Endodermal cell (in vitro differentiated cells): ENCODE data around the gene LMX1A. TPM values are rescaled to one million over a fixed set of nuclear protein-coding genes. Genes with fewer than 3 reads are reported as not detected.

ENCODE experiments used
- DNase-seq: peaks from one replicate; pipeline ENCODE4 v3.0.0-alpha.2; 2017
- H3K27ac ChIP-seq: 2 replicates; pipeline ENCODE4 v1.5.1; 2013; ENCODE audit warnings: mild to moderate bottlenecking, low read depth, low read length, moderate library complexity
- H3K27me3 ChIP-seq: 2 replicates; pipeline ENCODE4 v1.6.1; 2013; ENCODE audit warnings: mild to moderate bottlenecking, low read length, moderate library complexity; ENCODE audit not compliant: insufficient read depth, control insufficient read depth, poor library complexity, severe bottlenecking
- H3K36me3 ChIP-seq: 2 replicates; pipeline ENCODE4 v1.7.0; 2013; ENCODE audit warnings: mild to moderate bottlenecking, low read length, moderate library complexity; ENCODE audit not compliant: control insufficient read depth, insufficient read depth
- H3K4me1 ChIP-seq: one replicate; pipeline ENCODE4 v1.7.0; 2013; ENCODE audit warnings: low read length; ENCODE audit not compliant: control insufficient read depth, insufficient read depth
- H3K4me3 ChIP-seq: 2 replicates; pipeline ENCODE4 v1.5.1; 2013; ENCODE audit warnings: mild to moderate bottlenecking, low read length, moderate library complexity
- H3K9ac ChIP-seq: 2 replicates; pipeline ENCODE4 v1.6.1; 2013; ENCODE audit warnings: mild to moderate bottlenecking, low read length, moderate library complexity; ENCODE audit not compliant: poor library complexity, severe bottlenecking; ENCODE audit errors: extremely low read depth
- H3K9me3 ChIP-seq: 2 replicates; pipeline ENCODE4 v1.6.1; 2013; ENCODE audit warnings: mild to moderate bottlenecking, low read length, moderate library complexity; ENCODE audit not compliant: control insufficient read depth
- H3K27ac Mint-ChIP-seq: 2 replicates; pipeline ENCODE4 v1.8.0; 2020; ENCODE audit warnings: mixed read lengths
- H3K27me3 Mint-ChIP-seq: 2 replicates; pipeline ENCODE4 v1.8.0; 2021; ENCODE audit warnings: mild to moderate bottlenecking, mixed read lengths; ENCODE audit not compliant: insufficient read depth
- H3K36me3 Mint-ChIP-seq: 2 replicates; pipeline ENCODE4 v1.8.0; 2020; ENCODE audit warnings: low read depth, mixed read lengths
- H3K4me1 Mint-ChIP-seq: 2 replicates; pipeline ENCODE4 v1.8.0; 2020; ENCODE audit warnings: mixed read lengths
- H3K4me3 Mint-ChIP-seq: 2 replicates; pipeline ENCODE4 v1.8.0; 2020; ENCODE audit warnings: mild to moderate bottlenecking, moderate library complexity, mixed read lengths
- H3K9me3 Mint-ChIP-seq: 2 replicates; pipeline ENCODE4 v1.8.0; 2020; ENCODE audit warnings: mild to moderate bottlenecking, mixed read lengths
- CTCF ChIP-seq: fragments of 200-600 bp; sonication (generic); conservative IDR thresholded peaks from 2 replicates; pipeline ENCODE4 v1.5.0; 2021; ENCODE audit warnings: antibody characterized with exemption, mild to moderate bottlenecking
- WGBS, 2 experiments: methylation state at CpG; one replicate each; pipeline versions ENCODE4 v1.1.5 to v1.1.7; 2013; ENCODE audit warnings: missing lambda C conversion rate in 2 of 2, mixed read lengths in 1 of 2; ENCODE audit not compliant: insufficient coverage in 1 of 2, insufficient read length in 1 of 2; 5-methylcytosine and 5-hydroxymethylcytosine counted together
- total RNA-seq, 2 donors: library from RNA; stranded (reverse); fragmentation: NEBNext Ultra II Directional in 1 of 2; extraction: Animal tissue kit (Norgen Biotek cat#: 25700) in 1 of 2; gene quantifications; 2 replicates in 1 of 2; 3 replicates in 1 of 2; pipeline ENCODE4 v1.2.1, GENCODE V29; 2021

Gene LMX1A
- total RNA-seq, 2 donors from 2014 or later = 0.13 to 1.6 TPM

GRCh38 chr1:165185161-165185889 lies 171.2 kb downstream of the LMX1A start:
- H3K27me3 Mint-ChIP-seq = peaks cover 19% of the 10 kb centered on the region
- DNase-seq = no peak
- no peak for TF ChIP-seq CTCF
- peaks cover 10% of the 10 kb centered on the region for H3K4me1 Mint-ChIP-seq
- H3K4me3 Mint-ChIP-seq = no peak overlapping the region
- no peak overlapping the region for H3K9ac ChIP-seq
- peaks cover 31% of the 10 kb centered on the region for H3K9me3 ChIP-seq
- H3K36me3 ChIP-seq = no peaks in the 10 kb centered on the region
- peaks cover 3% of the 10 kb centered on the region for H3K36me3 Mint-ChIP-seq
- H3K27me3 ChIP-seq = no peaks in the 10 kb centered on the region
- H3K27ac Mint-ChIP-seq = no peak overlapping the region
- peaks cover 35% of the 10 kb centered on the region for H3K9me3 Mint-ChIP-seq
- WGBS, 2 experiments = 93 to 95% methylated on average over 4 of the region's 4 CpGs
- H3K27ac ChIP-seq = no peak overlapping the region
- H3K4me1 ChIP-seq = no peaks in the 10 kb centered on the region
- H3K4me3 ChIP-seq = no peak overlapping the region

GRCh38 chr1:165182975-165183374 lies 173.5 kb downstream of the LMX1A start:
- DNase-seq = no peak
- H3K36me3 ChIP-seq = no peaks in the 10 kb centered on the region
- Mint-ChIP-seq H3K4me1 (peaks cover 10% of the 10 kb centered on the region), H3K36me3 (peaks cover 3% of the 10 kb centered on the region), H3K4me3 (no peak overlapping the region), H3K27me3 (peaks cover 39% of the 10 kb centered on the region), H3K9me3 (peaks cover 35% of the 10 kb centered on the region), H3K27ac (no peak overlapping the region)
- no peaks in the 10 kb centered on the region for H3K4me1 ChIP-seq
- no peak overlapping the region for H3K27ac ChIP-seq
- no peak overlapping the region for H3K9ac ChIP-seq
- H3K9me3 ChIP-seq = peaks cover 31% of the 10 kb centered on the region
- H3K27me3 ChIP-seq = no peaks in the 10 kb centered on the region
- H3K4me3 ChIP-seq = no peak overlapping the region
- WGBS, 2 experiments = 85 to 100% methylated on average over 2 to 3 of the region's 3 CpGs
- no peak for TF ChIP-seq CTCF

GRCh38 chr1:165179306-165179705 lies 177.2 kb downstream of the LMX1A start:
- no peak for TF ChIP-seq CTCF
- peaks cover 26% of the 10 kb centered on the region for H3K9me3 ChIP-seq
- no peaks in the 10 kb centered on the region for H3K4me1 ChIP-seq
- 74 to 86% methylated on average over 1 to 5 of the region's 6 CpGs for WGBS, 2 experiments
- Mint-ChIP-seq H3K36me3 (peaks cover 3% of the 10 kb centered on the region), H3K4me3 (no peak overlapping the region), H3K27me3 (peaks cover 39% of the 10 kb centered on the region), H3K4me1 (peaks cover 8% of the 10 kb centered on the region), H3K9me3 (peaks cover 30% of the 10 kb centered on the region), H3K27ac (no peak overlapping the region)
- no peaks in the 10 kb centered on the region for H3K36me3 ChIP-seq
- H3K9ac ChIP-seq = no peak overlapping the region
- H3K4me3 ChIP-seq = no peak overlapping the region
- DNase-seq = no peak
- no peak overlapping the region for H3K27ac ChIP-seq
- peaks cover 7% of the 10 kb centered on the region for H3K27me3 ChIP-seq
